ENCODE measurements around the gene CCL21. TPM values are rescaled to one million over a fixed set of nuclear protein-coding genes. Genes with fewer than 3 reads are reported as not detected.
"Not testable (repeated sequence)": the region's sequence is repeated elsewhere in the genome, so short reads cannot be mapped to it uniquely, and the experiment has no call there.

The CCL21 gene
- polyA plus RNA-seq, 3 donors, result not detected

- TF ChIP-seq CTCF (IDR thresholded peaks at IDR 0.05), result no peak
- Mint-ChIP-seq H3K27ac (no peak overlapping the region), H3K9me3 (peaks cover 0 to 10% (median 9%) of the 10 kb centered on the region in 7 donors), H3K4me3 (no peak overlapping the region), H3K36me3 (no peaks in the 10 kb centered on the region), H3K27me3 (ENCODE audit: low read depth in 3 of 3) (peaks cover 0 to 13% (median 10%) of the 10 kb centered on the region in 3 donors), H3K4me1 (peaks cover 5% of the 10 kb centered on the region)
- Histone ChIP-seq H3K9me3 (replicated peaks in 1 of 2; ENCODE audit: control insufficient read depth in 1 of 2, insufficient read depth in 1 of 2, low read length in 2 of 2) (peaks cover 4 to 7% of the 10 kb centered on the region in 2 donors), H3K27me3 (ENCODE audit: control insufficient read depth in 2 of 2, insufficient read depth in 2 of 2, low read length in 2 of 2) (peaks cover 0 to 3% of the 10 kb centered on the region in 2 donors), H3K4me2 (replicated peaks; ENCODE audit: extremely low read depth, low read length, poor library complexity, severe bottlenecking) (no peak overlapping the region), H2AFZ (ENCODE audit: insufficient read depth, low read depth, low read length, poor library complexity, severe bottlenecking) (no peak overlapping the region), H3K9ac (ENCODE audit: insufficient read depth, low read length, poor library complexity, severe bottlenecking) (no peak overlapping the region), H4K20me1 (ENCODE audit: insufficient read depth, low read length) (no peaks in the 10 kb centered on the region), H3K4me3 (replicated peaks in 1 of 3; ENCODE audit: low read depth in 2 of 3, low read length in 3 of 3) (no peak overlapping the region), H3K4me1 (ENCODE audit: control insufficient read depth in 1 of 2, insufficient read depth in 2 of 2, low read length in 2 of 2) (no peaks in the 10 kb centered on the region), H3K36me3 (replicated peaks in 1 of 2; ENCODE audit: control insufficient read depth in 1 of 2, insufficient read depth in 2 of 2, low read length in 2 of 2) (no peaks in the 10 kb centered on the region), H3K27ac (ENCODE audit: low read depth in 1 of 2, low read length in 2 of 2) (no peak overlapping the region), H3K79me2 (ENCODE audit: insufficient read depth, low read length) (no peaks in the 10 kb centered on the region)
- intact Hi-C loops (cut with micrococcal nuclease), result no loop called here
- no peak for DNase-seq
- WGBS (ENCODE audit: insufficient coverage), result no CpG with 5 or more reads among the region's 2 CpGs
Observed at GRCh38 chr9:34742710-34743109, 32.8 kb upstream of the CCL21 start.

- no peak overlapping the region for H2AFZ ChIP-seq (ENCODE audit: insufficient read depth, low read depth, low read length, poor library complexity, severe bottlenecking)
- no peaks in the 10 kb centered on the region for H4K20me1 ChIP-seq (ENCODE audit: insufficient read depth, low read length)
- H3K9ac ChIP-seq (ENCODE audit: insufficient read depth, low read length, poor library complexity, severe bottlenecking), result no peak overlapping the region
- H3K9me3 ChIP-seq (replicated peaks in 1 of 2; ENCODE audit: control insufficient read depth in 1 of 2, insufficient read depth in 1 of 2, low read length in 2 of 2), result no peaks in the 10 kb centered on the region
- peaks cover 0 to 7% (median 7%) of the 10 kb centered on the region in 3 donors for H3K27me3 Mint-ChIP-seq (ENCODE audit: low read depth in 3 of 3)
- no peak overlapping the region for H3K4me3 Mint-ChIP-seq
- no peak for DNase-seq
- H3K27ac ChIP-seq (ENCODE audit: low read depth in 1 of 2, low read length in 2 of 2), result no peak overlapping the region
- H3K4me1 ChIP-seq (ENCODE audit: control insufficient read depth in 1 of 2, insufficient read depth in 2 of 2, low read length in 2 of 2), result no peaks in the 10 kb centered on the region
- no peaks in the 10 kb centered on the region for H3K79me2 ChIP-seq (ENCODE audit: insufficient read depth, low read length)
- no CpG with 5 or more reads among the region's 6 CpGs for WGBS (ENCODE audit: insufficient coverage)
- no peak for TF ChIP-seq CTCF (IDR thresholded peaks at IDR 0.05)
- H3K36me3 ChIP-seq (replicated peaks in 1 of 2; ENCODE audit: control insufficient read depth in 1 of 2, insufficient read depth in 2 of 2, low read length in 2 of 2), result no peaks in the 10 kb centered on the region
- no peaks in the 10 kb centered on the region for H3K27me3 ChIP-seq (ENCODE audit: control insufficient read depth in 2 of 2, insufficient read depth in 2 of 2, low read length in 2 of 2)
- H3K4me1 Mint-ChIP-seq, result peaks cover 5% of the 10 kb centered on the region
- H3K4me2 ChIP-seq (replicated peaks; ENCODE audit: extremely low read depth, low read length, poor library complexity, severe bottlenecking), result no peak overlapping the region
- H3K27ac Mint-ChIP-seq, result no peak overlapping the region
- H3K9me3 Mint-ChIP-seq, result peaks cover 0 to 4% (median 2%) of the 10 kb centered on the region in 7 donors
- H3K36me3 Mint-ChIP-seq, result no peaks in the 10 kb centered on the region
- intact Hi-C loops (cut with micrococcal nuclease), result no loop called here
- no peak overlapping the region for H3K4me3 ChIP-seq (replicated peaks in 1 of 3; ENCODE audit: low read depth in 2 of 3, low read length in 3 of 3)
Observed at GRCh38 chr9:34741628-34742027, 31.7 kb upstream of the CCL21 start.

GRCh38 chr9:34740176-34740575 is 30.2 kb upstream of the CCL21 start:
- H3K27ac Mint-ChIP-seq; intact Hi-C loops (cut with micrococcal nuclease); H3K27me3 ChIP-seq (ENCODE audit: control insufficient read depth in 2 of 2, insufficient read depth in 2 of 2, low read length in 2 of 2); H3K36me3 Mint-ChIP-seq; H3K27me3 Mint-ChIP-seq (ENCODE audit: low read depth in 3 of 3); H3K4me1 ChIP-seq (ENCODE audit: control insufficient read depth in 1 of 2, insufficient read depth in 2 of 2, low read length in 2 of 2); H4K20me1 ChIP-seq (ENCODE audit: insufficient read depth, low read length); H3K4me2 ChIP-seq (replicated peaks; ENCODE audit: extremely low read depth, low read length, poor library complexity, severe bottlenecking); H3K27ac ChIP-seq (ENCODE audit: low read depth in 1 of 2, low read length in 2 of 2); H3K79me2 ChIP-seq (ENCODE audit: insufficient read depth, low read length); H3K9me3 Mint-ChIP-seq; H3K9me3 ChIP-seq (replicated peaks in 1 of 2; ENCODE audit: control insufficient read depth in 1 of 2, insufficient read depth in 1 of 2, low read length in 2 of 2); H3K4me3 ChIP-seq (replicated peaks in 1 of 3; ENCODE audit: low read depth in 2 of 3, low read length in 3 of 3); H2AFZ ChIP-seq (ENCODE audit: insufficient read depth, low read depth, low read length, poor library complexity, severe bottlenecking); H3K9ac ChIP-seq (ENCODE audit: insufficient read depth, low read length, poor library complexity, severe bottlenecking); H3K4me1 Mint-ChIP-seq; H3K36me3 ChIP-seq (replicated peaks in 1 of 2; ENCODE audit: control insufficient read depth in 1 of 2, insufficient read depth in 2 of 2, low read length in 2 of 2); DNase-seq; H3K4me3 Mint-ChIP-seq: not testable (repeated sequence)
- WGBS (ENCODE audit: insufficient coverage), result 97% methylated on average over 21 of the region's 27 CpGs

All from CD14-positive monocyte (primary cell).